Measurements from ENCODE around the gene ANKRD44.

GRCh38 chr2:197223451-197223850 lies 87.1 kb downstream of the ANKRD44 start:
- TF ChIP-seq SMC3 (IDR thresholded peaks at IDR 0.05) (no peak), POLR2A (IDR thresholded peaks at IDR 0.05; ENCODE audit: low read length) (no peak), CHD4 (IDR thresholded peaks at IDR 0.05; ENCODE audit: borderline replicate concordance) (no peak), REST (IDR thresholded peaks at IDR 0.05) (no peak), CTCF (IDR thresholded peaks at IDR 0.05) (no peak), RAD21 (conservative IDR thresholded peaks at IDR 0.05 in 1 of 2, IDR thresholded peaks at IDR 0.05 in 1 of 2) (no peak), ZFP36 (IDR thresholded peaks at IDR 0.05; ENCODE audit: borderline replicate concordance, partially characterized antibody) (no peak), CEBPB (IDR thresholded peaks at IDR 0.05) (no peak), MAX (IDR thresholded peaks at IDR 0.05) (no peak), CBX2 (IDR thresholded peaks at IDR 0.05; ENCODE audit: borderline replicate concordance, low read depth) (no peak), PBX3 (IDR thresholded peaks at IDR 0.05) (no peak), EHMT2 (IDR thresholded peaks at IDR 0.05; ENCODE audit: low read depth) (no peak), MYC (IDR thresholded peaks at IDR 0.05; ENCODE audit: borderline replicate concordance, low read length) (no peak), EP300 (IDR thresholded peaks at IDR 0.05) (no peak)

All from A549 (cell line).